GM12874 (cell line): Measurements from ENCODE around the gene AUP1.

Experiments
- TF ChIP-seq, protein P1 (sequence below): IDR thresholded peaks from 2 replicates; pipeline ENCODE4 v1.5.1; 2011; ENCODE audit warnings: low read depth, mild to moderate bottlenecking, control low read depth, low read length, moderate library complexity; ENCODE audit not compliant: insufficient read depth

AUP1 gene

DNA sequence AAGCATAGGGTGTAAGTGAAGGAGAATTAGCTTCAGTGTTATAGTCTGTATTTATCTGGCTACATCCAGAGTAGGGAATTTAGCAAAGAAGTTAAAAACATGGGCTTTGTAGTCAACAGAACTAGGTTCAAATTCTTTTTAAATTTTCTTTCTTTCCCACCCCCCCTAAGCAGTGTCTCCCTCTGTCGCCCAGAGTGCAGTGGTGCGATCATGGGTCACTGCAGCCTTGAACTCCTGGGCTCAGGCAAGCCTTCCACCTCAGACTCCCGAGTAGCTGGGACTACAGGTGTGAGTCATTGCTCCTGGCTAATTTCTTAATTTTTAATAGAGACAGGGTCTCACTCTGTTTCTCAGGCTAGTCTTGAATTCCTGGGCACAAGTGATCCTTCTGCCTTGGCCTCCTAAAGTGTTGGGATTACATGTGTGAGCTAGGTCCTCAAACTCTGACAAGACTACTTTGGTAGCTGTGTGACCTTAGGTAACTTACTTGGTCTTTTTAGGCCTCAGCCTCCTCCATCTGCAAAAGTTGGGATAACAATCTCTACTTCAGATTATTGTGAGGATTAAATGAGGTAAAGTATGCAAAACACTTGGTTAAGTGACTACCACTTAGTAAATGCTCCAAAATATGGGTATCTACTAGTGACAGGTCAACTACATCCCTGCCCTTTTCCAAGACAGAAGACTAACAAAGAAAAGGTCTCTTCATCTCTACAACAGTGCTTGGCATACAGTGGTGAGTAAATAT is 42.8 kb upstream of the AUP1 start:
- TF ChIP-seq, protein P1, sequence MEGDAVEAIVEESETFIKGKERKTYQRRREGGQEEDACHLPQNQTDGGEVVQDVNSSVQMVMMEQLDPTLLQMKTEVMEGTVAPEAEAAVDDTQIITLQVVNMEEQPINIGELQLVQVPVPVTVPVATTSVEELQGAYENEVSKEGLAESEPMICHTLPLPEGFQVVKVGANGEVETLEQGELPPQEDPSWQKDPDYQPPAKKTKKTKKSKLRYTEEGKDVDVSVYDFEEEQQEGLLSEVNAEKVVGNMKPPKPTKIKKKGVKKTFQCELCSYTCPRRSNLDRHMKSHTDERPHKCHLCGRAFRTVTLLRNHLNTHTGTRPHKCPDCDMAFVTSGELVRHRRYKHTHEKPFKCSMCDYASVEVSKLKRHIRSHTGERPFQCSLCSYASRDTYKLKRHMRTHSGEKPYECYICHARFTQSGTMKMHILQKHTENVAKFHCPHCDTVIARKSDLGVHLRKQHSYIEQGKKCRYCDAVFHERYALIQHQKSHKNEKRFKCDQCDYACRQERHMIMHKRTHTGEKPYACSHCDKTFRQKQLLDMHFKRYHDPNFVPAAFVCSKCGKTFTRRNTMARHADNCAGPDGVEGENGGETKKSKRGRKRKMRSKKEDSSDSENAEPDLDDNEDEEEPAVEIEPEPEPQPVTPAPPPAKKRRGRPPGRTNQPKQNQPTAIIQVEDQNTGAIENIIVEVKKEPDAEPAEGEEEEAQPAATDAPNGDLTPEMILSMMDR, result peak; percentile 50; the same call in 1 of the 2 replicates

DNA sequence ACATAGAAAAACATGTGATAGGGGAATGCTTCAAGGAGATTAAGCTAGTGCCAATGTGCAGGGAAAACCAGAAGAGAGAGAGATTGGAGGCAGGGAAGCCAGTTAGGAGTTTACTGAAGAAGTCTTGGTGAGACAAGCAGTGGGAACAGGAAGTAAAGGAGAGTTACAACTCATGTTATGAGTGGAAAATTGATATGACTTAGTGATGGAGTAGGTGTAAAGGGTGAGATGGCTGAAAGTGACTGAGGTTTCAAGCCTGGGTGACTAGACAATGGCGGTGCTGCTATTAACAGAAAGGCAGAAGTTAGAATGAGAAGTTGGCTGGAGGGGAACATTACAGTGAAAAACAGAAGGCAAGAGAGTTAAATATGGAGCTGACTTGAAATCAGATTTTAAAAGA is 41.6 kb upstream of the AUP1 start:
- TF ChIP-seq, protein P1, result no peak

DNA sequence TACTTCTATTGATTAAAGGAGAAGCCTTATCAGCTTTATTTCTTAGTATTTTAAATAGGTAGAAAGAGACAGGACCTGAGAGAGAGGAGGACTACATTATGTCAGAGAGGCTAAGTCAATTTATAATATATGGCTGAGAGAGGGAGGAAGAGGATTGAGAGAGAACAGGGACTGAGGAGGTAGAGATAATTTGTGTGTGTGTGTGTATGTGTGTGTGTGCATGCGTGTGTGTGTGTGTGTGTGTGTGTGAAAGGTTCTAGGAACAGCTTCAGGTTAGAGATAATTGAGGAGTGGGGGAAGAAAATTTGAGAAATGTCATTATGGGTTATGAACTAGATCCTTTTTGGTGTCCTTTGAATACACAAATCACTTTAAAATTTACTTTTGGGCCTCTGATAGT is 40.2 kb upstream of the AUP1 start:
- TF ChIP-seq, protein P1, result no peak

DNA sequence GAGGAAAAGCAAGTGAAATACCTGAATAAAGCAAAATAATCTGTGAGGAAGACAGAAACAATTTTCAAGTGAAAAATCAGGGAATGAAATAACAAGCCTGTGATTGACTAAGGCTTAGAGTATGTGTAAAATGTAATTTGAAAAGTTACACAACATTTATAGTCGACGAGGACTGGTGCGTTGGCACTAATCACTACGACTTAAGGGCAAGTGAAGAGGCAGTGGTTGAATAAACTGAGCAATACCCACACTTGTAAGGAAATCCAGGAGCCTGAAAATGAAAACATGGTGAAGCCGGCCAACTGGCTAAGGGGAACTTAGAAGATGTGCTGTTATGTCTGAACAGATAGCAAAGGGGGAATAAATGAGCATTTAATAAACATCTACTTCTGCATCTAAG is 38.4 kb upstream of the AUP1 start:
- TF ChIP-seq, protein P1, result no peak

DNA sequence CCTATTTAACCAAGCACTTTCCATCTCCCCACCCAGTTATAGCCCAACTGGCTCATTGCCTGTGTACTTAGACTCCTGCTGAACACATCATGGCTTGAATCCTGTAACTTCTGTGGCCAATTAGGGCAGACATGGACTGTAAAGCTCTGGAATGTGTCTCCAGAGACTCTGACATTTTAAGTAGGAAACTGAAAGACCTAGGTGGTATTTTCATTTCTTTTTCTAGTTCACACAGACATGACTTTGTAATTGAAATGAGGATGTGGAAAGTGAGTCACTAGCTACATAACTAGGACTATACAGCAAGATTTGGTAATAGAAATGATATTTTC is 37.2 kb upstream of the AUP1 start:
- TF ChIP-seq, protein P1, result no peak

DNA sequence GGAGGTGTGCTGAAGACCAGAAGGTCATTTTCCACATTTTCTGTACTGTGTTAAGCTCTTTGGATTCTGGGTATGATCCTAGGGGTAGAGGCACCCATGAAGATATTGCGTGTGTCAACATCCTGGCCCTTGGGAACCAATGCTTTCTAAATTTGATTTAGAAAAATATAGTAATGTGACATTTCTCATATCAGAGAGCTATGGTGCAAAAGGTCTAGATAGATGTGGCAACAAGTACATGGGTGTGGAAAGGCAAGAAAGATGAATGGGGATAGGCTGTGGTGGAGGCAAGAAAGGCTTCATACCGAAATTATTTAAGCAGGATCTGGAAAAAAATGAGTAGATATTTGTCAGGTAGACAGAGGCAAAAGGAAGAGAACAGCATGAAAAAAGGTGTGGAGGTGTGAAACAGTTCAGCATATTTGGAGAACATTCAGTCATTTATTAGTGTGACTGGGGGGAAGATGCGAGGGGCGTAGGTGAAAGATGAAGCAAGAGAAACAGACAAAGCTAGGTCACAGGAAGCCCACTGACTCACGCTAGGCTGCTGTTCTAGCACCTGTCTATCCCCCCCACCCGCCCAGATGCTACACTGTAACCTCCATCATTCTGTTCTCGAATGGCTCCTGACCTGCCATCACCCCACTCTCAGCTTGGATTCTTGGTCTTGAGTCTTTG is 36.7 kb upstream of the AUP1 start:
- TF ChIP-seq, protein P1, result no peak

DNA sequence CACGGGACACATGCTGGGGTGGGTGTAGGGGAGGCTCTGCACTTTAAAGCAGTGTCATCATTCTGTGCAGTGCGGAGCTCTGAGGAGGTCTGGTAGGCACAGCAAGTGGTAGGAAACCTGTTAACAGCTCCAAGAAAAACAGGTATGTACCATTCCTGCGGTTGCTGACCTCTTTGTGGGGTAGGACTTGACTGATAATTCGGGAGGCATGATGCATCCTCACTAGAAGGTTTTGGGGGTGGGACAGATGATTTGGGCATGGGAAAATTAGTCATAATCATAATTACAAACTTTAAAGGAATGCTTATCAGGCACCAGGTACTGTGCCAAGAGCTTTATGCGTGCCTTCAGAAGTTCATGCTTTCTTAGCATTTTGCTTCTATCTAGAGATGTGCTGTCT is 34.7 kb upstream of the AUP1 start:
- TF ChIP-seq, protein P1, result no peak
